OCI-LY3 (cell line): Measurements from ENCODE around the gene PLEK.

Experiments used
- H2AFZ ChIP-seq: fragments of 200-600, 300-600 bp; shearing (Covaris generic); 2 replicates; pipeline ENCODE4 v1.6.0; 2014; ENCODE audit warnings: antibody characterized with exemption, low read depth, low read length
- H3K27ac ChIP-seq: fragments of 200-600, 300-600 bp; sonication (generic); 2 replicates; pipeline ENCODE4 v1.5.1; 2014; ENCODE audit warnings: mild to moderate bottlenecking, low read length, moderate library complexity, mixed read lengths
- H3K27me3 ChIP-seq: fragments of 200-600, 300-600 bp; sonication (generic); 2 replicates; pipeline ENCODE4 v1.6.1; 2014; ENCODE audit warnings: low read depth, low read length, mixed read lengths
- H3K36me3 ChIP-seq: fragments of 200-600, 300-600 bp; sonication (generic); replicated peaks from 2 replicates; pipeline ENCODE3; 2014; ENCODE audit warnings: low read depth, low read length, mixed read lengths
- H3K4me1 ChIP-seq: fragments of 300-600, 200-600 bp; sonication (generic); 2 replicates; pipeline ENCODE4 v1.6.1; 2014; ENCODE audit warnings: low read length, mixed read lengths
- H3K4me2 ChIP-seq: fragments of 200-600, 300-600 bp; sonication (generic); 2 replicates; pipeline ENCODE4 v1.6.1; 2014; ENCODE audit warnings: low read length, mixed read lengths
- H3K4me3 ChIP-seq: fragments of 300-600, 200-600 bp; sonication (generic); 2 replicates; pipeline ENCODE4 v1.5.1; 2014; ENCODE audit warnings: antibody characterized with exemption, mild to moderate bottlenecking, low read length, moderate library complexity
- H3K79me2 ChIP-seq: fragments of 300-600, 200-600 bp; shearing (Covaris generic); 2 replicates; pipeline ENCODE4 v1.6.1; 2014; ENCODE audit warnings: mild to moderate bottlenecking, low read length, mixed read lengths
- H3K9ac ChIP-seq: fragments of 300-600, 200-600 bp; shearing (Covaris generic); 2 replicates; pipeline ENCODE4 v1.6.0; 2014; ENCODE audit warnings: mild to moderate bottlenecking, low read length, moderate library complexity
- H3K9me3 ChIP-seq: fragments of 200-600, 300-600 bp; shearing (Covaris generic); 2 replicates; pipeline ENCODE4 v1.6.1; 2014; ENCODE audit warnings: low read length, mixed read lengths; ENCODE audit not compliant: insufficient read depth
- H4K20me1 ChIP-seq: fragments of 200-600, 300-600 bp; sonication (generic); 2 replicates; pipeline ENCODE4 v1.6.1; 2016; ENCODE audit warnings: low read length, mixed read lengths; ENCODE audit not compliant: insufficient read depth
- CTCF ChIP-seq: fragments of 200-600, 300-600 bp; sonication (generic); IDR thresholded peaks from 2 replicates; pipeline ENCODE4 v1.5.1; 2014; ENCODE audit warnings: antibody characterized with exemption, low read length, low read depth
- EZH2phosphoT487 ChIP-seq: fragments of 200-600 bp; shearing (Covaris generic); IDR thresholded peaks from 2 replicates; pipeline ENCODE4 v1.6.1; 2018; ENCODE audit warnings: antibody characterized with exemption, mixed run types, low read depth

The PLEK gene

GRCh38 chr2:68356599-68357239 lies 8.4 kb upstream of the PLEK start:
- no peak overlapping the region for H2AFZ ChIP-seq
- H4K20me1 ChIP-seq = no peaks in the 10 kb centered on the region
- no peak overlapping the region for H3K4me2 ChIP-seq
- H3K4me1 ChIP-seq = peaks cover 26% of the 10 kb centered on the region
- H3K9me3 ChIP-seq = no peaks in the 10 kb centered on the region
- H3K36me3 ChIP-seq = no peaks in the 10 kb centered on the region
- no peak overlapping the region for H3K27ac ChIP-seq
- no peak for TF ChIP-seq EZH2phosphoT487
- no peak for TF ChIP-seq CTCF
- no peak overlapping the region for H3K4me3 ChIP-seq
- H3K79me2 ChIP-seq = no peaks in the 10 kb centered on the region
- H3K27me3 ChIP-seq = no peaks in the 10 kb centered on the region
- H3K9ac ChIP-seq = no peak overlapping the region

GRCh38 chr2:68357605-68358337 lies 7.3 kb upstream of the PLEK start:
- Histone ChIP-seq H4K20me1 (no peaks in the 10 kb centered on the region), H3K4me2 (peak overlapping the region; percentile 48), H3K36me3 (no peaks in the 10 kb centered on the region), H3K4me1 (peaks cover 35% of the 10 kb centered on the region), H3K4me3 (no peak overlapping the region), H3K9ac (0 out of 2 replicates have a peak overlapping the region, but pooled peaks have one; percentile 19), H3K79me2 (peaks cover under 1% of the 10 kb centered on the region; the same call in 1 of the 2 replicates), H3K9me3 (no peaks in the 10 kb centered on the region), H2AFZ (peak overlapping the region; percentile 90), H3K27ac (no peak overlapping the region), H3K27me3 (no peaks in the 10 kb centered on the region)
- TF ChIP-seq CTCF (peak; percentile 79), EZH2phosphoT487 (no peak)

- H3K79me2 ChIP-seq = peaks cover 21% of the 10 kb centered on the region
- no peak overlapping the region for H2AFZ ChIP-seq
- H3K4me3 ChIP-seq = no peak overlapping the region
- H3K27me3 ChIP-seq = no peaks in the 10 kb centered on the region
- peak; percentile 35; the same call in 1 of the 2 replicates for TF ChIP-seq CTCF
- no peak for TF ChIP-seq EZH2phosphoT487
- H3K4me2 ChIP-seq = peak overlapping the region; percentile 39
- no peak overlapping the region for H3K9ac ChIP-seq
- H3K27ac ChIP-seq = no peak overlapping the region
- no peaks in the 10 kb centered on the region for H4K20me1 ChIP-seq
- H3K4me1 ChIP-seq = peaks cover 56% of the 10 kb centered on the region
- H3K36me3 ChIP-seq = no peaks in the 10 kb centered on the region
- H3K9me3 ChIP-seq = no peaks in the 10 kb centered on the region
Observed at GRCh38 chr2:68359889-68360288, 5.2 kb upstream of the PLEK start.

GRCh38 chr2:68362069-68362468 lies 3.0 kb upstream of the PLEK start:
- Histone ChIP-seq H3K9ac (peak overlapping the region; percentile 88), H3K4me2 (peak overlapping the region; percentile 94), H3K4me1 (peaks cover 56% of the 10 kb centered on the region), H3K79me2 (peaks cover 43% of the 10 kb centered on the region), H3K9me3 (no peaks in the 10 kb centered on the region), H3K27ac (peak overlapping the region; percentile 95), H3K4me3 (peak overlapping the region; percentile 69), H3K36me3 (peaks cover 17% of the 10 kb centered on the region), H4K20me1 (peaks cover 8% of the 10 kb centered on the region), H3K27me3 (no peaks in the 10 kb centered on the region), H2AFZ (peak overlapping the region; percentile 40; the same call in 1 of the 2 replicates)
- TF ChIP-seq EZH2phosphoT487 (no peak), CTCF (peak; percentile 84)
